HG03045 (cell line): ENCODE data around the gene HIGD2B.
"Not testable (repeated sequence)": the region's sequence is repeated elsewhere in the genome, so short reads cannot be mapped to it uniquely, and the experiment has no call there.

ENCODE experiments used
- ATAC-seq: cut with Tn5 transposase; IDR thresholded peaks from one replicate; pipeline ENCODE4 v1.9.1; 2021; ENCODE audit warnings: mild to moderate bottlenecking, moderate library complexity; ENCODE audit not compliant: unreplicated experiment

The HIGD2B gene

DNA sequence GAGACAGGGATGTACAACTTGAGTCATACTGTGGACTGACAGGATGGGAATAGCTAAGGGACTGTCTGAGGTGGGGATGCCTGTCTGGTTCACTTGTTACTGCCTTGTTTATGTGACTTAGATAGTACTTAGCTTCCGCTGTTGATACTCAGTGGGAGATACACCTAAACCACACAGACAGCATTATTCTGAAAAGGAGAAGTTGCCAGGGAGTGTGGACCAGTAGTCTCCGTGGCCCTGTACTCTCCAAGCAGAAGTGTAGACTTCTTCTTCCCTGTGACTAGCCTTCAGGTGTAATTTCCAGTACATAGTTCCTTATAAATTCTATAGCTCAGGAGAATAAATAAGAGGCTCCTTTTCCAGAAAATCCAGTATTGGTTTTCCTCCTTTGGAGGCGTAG is 5.1 kb downstream of the HIGD2B start:
- ATAC-seq: no peak

DNA sequence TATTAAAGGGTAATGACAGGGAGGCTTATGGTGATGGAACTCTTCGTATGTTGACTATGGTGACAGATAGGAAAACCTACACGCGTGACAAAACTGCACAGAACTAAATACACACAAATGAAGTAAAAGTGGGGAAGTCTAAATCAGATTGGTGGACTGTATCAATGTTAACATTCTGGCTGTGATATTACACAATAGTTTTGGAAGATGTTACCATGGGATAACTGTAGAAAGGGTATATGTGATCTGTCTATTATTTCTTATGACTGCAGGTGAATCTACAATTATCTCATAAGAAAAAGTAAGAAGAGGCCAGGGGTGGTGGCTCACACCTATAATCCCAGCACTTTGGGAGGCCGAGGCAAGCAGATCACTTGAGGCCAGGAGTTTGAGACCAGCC is 9.1 kb downstream of the HIGD2B start:
- no peak for ATAC-seq

DNA sequence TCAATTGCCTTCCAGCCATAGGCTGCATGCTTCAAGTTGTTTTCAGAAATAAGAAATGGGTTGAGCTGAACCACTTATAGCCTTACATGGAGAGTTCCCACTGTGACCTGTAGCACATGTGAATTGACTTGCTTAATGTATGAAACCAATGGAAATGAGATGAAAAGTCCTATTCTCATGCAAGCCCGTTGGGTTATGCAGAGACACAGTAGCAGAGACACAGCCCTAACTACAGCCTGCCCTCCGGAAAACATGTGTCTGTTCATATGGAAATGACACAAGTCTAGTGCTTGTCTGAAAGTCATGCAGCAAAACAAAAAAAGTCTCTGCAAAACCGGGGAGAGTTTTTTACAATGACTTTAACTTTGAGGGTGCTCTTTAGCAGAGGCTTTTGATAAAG is 14.5 kb downstream of the HIGD2B start:
- no peak for ATAC-seq

DNA sequence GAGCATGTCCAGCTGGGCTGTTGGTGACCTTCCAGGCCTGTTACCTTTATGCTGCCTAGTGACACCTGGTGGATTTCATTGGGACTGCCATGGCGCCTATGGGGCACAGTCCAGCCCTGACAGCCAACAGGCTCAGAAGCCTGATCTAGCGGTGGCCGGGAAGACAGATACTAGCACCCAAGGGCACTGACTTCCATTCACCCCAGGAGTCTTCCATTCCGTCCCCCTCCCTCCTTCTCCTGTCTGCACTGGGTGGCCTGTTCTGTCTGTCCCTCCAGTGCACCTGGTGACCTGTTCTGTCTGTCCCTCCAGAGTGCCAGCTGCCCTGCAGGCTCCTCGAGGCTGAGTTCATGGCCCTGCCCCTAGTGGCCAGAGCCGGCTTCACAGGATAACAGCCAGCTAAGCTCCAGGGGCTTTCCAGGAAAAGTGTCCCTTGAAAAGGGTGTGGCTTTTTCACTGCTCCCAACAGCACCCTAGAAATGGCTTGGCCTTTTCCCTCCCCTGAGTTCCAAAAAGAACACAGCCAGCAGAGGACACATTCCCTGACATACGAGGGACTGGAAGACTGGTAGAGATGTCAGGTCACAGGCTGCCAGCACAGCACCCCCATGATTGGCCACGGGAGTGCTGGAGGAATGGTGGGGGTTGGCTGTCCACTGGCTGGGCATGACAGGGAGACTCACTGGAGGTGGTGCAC is 15.2 kb downstream of the HIGD2B start:
- ATAC-seq: peak; percentile 73

DNA sequence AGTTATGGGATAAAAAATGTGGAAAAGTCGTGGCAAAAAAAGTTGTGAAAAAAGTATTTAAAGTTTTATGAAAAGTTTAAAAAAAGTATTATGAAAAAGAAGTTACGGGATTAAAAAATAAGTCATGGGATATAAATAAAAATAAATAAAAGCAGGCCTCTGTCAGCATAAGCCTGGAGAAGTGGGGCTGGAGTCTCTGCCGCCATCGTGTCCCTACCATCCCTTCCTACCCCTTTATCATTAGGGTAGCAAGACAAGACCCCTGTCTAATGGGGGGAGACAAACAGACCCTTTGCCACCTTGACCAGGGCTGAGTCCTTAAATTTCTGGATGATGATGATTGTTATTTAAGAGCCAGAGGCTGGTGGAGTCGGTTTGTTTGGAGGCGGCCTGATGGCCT is 16.2 kb downstream of the HIGD2B start:
- not testable (repeated sequence) for ATAC-seq

DNA sequence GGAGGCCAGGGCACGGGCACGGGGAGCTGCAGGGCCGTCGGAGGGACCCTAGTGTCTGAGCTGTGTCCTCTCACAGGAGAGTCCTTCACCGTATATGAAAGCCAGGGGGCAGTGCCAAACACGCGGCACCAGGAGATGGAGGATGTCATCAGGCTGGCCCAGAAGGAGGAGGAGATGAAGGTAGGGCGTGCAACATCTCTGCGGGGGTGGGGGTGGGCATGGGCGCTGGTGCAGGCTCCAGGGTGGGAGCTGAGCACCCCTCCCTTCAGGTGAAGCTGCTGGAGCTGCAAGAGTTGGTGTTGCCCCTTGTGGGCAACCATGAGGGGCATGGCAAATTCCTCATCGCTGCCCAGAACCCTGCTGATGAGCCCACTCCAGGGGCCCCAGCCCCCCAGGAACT is 20.3 kb downstream of the HIGD2B start:
- ATAC-seq: not testable (repeated sequence)

DNA sequence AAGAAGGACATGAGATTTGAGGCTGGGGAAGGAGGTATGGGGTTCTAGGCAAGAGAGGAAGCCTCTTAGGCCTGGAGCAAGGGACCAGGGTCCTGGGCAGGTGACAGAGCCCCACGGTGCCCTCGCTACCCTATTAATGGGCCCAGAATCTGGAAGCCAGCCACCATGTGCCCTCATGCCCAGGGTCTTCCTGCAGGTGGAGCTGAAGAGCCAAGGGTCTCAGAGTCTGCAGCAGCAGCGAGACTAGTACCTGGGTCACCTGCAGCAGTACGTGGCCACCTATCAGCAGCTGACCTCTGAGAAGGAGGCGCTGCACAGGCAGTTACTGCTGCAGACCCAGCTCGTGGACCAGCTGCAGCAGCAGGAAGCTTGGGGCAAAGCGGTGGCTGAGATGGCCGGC is 22.1 kb downstream of the HIGD2B start:
- not testable (repeated sequence) for ATAC-seq

DNA sequence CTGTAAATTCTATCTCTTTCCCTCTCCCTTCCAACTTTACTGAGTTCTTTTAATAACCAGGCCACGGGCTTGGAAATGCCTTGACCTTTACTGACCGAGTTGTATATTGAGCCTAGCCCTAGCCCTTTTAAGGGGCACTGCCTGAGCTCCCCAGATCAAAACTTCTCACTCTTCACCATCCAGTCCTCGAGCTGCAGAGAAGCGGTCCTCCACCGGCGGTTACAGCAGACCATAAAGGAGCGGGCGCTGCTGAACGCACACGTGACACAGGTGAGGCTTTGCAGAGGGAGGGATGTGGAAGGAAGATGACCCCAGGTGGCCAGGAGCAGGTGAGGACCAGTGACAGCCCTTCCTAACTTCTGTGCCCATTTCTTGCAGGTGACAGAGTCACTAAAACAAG is 24.9 kb downstream of the HIGD2B start:
- not testable (repeated sequence) for ATAC-seq

DNA sequence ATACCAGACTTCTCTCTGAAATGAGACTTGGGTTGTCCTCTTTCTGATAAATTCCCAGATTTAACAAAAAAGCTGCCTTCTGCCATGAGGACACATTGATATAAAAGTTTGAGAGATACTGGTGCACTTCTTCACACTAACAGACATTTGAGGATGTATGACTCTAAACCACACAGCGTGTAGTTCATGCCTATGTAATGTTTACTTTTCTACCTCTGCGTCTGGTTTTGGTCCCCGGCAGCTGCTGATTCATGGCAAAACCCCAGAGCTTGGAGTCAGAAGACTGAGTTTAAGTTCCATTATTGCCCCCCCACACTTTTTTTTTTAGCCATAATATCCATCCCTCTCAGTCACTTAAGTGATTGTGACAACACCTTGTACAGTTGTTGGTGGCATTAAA is 30.0 kb downstream of the HIGD2B start:
- not testable (repeated sequence) for ATAC-seq

DNA sequence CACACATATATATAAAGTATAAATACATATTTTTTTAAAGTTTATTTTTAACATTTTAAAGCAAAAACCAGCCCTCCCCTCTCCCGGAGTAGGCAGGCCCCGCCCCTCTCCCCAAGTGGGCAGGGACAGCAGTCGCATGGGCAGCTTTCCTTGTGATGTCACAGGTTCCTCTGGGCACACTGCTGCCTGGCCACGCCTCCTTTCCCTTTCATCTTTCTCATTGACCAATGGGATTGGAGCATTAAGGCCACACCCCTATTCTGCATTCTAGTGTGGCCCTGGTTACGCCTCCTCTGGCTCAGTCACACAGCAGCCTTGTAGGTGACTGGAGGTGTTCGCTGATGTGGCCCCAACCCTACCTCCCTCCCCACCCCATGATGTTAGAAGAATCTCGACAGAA is 31.6 kb downstream of the HIGD2B start, which contains the start of gene GOLGA6B:
TSS of gene GOLGA6B (plus strand) at position 301 of the 400 bp plus-strand sequence. CDS start at position 342, 41 bp downstream.
- ATAC-seq: not testable (repeated sequence)

DNA sequence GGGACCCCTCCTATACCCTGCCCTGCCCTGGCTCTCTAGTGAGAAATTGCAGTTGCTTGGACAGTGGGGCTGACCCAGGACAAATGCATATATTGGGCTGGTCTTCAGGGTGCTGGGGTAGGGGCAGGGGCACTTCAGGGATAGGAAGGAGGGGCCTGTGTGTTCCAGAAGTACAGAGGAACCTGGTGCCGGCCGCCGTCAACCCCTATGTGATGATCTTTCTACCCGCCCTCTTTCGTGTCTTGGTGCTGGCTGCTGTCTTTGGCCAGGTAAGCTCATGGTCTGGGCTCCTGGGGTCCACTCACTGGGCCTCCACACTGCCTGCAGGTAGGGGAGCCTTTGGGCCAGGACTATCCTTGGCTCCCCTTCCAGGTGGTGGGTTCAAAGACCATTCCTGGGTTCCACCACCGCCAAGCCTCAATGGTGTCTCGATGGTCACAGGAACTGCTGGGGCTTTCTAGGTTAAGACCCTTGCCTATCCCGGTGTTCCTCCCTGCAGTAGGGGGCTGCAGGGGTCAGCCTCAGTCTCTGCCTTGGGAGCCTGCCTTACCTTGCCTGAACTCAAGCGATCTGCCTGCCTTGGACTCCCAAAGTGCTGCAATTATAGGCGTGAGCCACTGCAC is 37.2 kb downstream of the HIGD2B start:
- ATAC-seq: not testable (repeated sequence)

DNA sequence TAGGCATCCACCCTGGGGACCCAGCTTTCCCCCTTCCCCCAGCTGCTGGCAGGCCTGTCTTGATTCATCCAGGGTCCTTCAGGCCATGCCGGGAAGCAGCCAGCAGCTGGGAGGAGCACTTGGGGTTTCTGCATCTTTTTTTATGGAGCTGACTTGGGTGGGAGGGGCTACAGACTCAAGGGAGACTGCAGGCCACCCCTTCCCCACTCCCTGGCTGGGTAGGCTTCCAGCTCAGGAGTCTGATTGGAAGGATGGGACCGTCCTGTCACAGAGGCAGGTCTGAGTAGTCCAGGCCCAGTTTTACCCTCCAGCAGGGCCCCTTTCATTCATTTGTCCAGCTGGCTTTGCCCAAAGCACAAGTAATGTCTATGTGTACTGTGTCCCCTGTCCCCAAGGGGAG is 43.7 kb downstream of the HIGD2B start:
- not testable (repeated sequence) for ATAC-seq

DNA sequence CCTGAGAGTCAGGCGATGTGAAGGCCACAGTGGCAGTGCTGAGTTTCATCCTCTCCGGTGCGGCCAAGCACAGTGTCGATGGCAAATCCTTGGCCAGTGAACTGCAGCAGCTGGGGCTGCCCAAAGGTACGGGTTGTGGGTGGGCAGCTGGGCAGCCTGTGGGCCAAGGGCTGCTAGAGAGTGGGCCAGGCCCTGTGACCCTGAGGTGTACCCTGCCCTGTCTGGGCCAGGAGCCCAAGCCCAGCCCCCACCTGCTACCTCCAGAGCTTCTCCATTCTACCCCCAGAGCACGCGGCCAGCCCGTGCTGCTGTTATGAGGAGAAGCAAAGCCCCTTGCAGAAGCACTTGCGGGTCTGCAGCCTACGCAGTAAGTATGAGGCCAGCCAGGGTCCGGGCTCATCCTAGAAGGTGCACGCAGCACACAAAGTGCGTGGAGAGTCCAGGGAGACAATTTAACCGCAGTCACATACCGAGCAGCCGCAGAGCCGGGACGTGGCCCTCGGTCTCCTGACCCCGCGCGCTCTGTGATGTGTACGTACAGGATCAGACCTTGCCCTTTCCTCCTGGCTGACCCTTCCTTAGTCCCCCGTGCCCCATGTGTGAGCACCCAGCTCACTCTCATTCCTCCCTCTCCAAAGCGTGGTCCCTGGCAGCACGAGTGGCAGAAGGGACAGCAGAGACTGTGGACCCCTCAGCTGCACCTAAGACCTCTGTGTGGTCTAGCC is 46.1 kb downstream of the HIGD2B start:
- ATAC-seq: not testable (repeated sequence)

DNA sequence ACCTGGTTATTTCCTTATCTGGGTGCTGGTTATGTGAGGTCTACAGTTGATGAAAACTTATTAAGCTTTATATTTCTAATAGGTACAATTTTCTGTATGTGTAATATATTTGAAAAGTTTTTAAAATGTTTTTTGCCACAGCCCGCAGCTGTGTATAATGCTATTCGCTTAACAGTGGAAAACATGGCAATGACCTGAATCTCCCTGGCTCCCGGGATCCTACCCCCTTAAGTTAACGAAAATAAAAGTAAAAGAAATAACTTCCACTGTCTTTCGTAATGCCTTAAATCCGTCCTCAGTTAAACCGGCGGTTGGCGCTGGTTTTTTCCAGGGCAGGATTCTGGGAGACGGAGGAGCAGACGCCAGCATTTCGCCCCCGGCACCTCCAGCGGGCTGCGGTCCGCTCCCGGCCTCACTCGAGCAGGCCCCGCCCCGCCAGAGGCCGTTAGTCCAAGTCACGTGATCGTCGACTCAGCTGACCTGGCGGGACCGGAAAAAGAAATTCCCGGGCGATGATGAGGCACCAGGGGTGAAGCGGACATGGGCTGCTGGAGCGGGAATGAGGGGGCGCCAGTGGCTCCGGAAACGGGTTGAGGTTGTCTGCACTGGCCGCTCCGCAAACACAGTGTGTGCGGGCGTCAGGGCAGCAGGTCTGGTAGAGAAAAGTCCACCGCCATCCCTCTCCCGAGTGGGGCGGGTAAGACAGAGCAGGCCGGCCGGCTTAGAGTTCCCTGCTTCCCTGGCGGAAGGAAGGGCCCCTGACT is 49.3 kb downstream of the HIGD2B start:
- not testable (repeated sequence) for ATAC-seq

DNA sequence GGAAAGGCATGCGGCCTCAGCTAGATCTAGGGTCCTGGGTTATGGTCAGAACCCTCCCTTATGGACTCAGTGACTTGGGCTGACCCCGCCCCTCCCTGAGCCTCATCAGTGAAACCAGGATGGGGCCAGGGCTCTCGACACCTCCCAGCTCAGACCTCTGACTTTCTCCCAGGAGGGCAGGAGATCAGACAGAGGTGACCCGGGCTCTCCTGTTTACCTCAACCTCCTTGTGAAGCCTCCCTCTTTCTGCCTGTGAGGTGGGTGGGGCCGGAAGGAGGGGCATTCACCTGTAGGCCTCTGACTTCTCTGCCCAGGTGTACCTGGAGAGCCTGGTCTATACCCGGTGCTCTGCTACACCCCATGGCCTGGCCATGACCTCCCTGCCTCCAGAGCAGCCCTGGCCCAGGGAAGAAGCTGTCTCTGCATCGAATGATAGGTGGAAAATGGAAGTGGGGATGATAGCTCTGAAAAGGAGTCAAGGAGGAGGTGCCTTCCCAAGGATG is 56.9 kb downstream of the HIGD2B start:
- not testable (repeated sequence) for ATAC-seq

DNA sequence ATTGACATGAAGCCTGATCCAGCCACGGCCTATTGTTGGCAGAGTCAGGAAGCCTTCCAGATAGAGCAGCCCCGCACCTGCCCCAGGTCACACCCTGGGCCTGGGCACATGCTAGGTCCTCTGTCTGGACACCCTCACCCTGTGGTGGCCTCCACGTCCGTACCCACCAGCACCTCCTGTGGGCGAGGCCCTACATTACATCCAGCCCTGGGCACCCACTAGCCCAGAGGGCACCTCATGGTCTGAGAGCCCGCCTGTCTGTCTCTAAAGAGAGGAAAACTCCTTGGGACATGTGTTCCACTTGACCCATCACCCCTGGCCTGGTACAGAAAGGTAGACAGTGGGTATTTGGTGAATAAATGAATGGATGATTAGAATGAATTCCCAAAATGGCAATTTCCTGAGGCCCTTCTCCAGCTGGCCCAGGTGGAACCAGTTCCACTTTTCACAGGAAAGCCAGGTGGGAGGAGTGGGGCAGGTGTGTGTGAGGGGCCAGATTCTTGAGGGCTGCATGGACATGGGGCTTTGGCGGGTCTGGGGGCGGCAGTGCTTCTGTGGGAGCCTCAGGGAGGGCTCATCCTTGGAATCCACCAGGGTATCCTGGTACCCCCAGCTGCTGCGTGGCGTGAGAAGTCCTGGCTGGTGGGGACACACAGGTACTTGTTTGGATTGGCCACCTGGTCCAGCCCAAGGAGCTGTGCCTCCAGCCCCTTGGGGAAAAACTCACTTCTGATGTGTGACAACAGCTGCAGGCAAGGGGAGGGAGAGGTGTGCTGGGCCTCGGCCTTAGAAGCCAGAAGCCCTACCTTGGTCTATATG is 57.5 kb downstream of the HIGD2B start:
- not testable (repeated sequence) for ATAC-seq

DNA sequence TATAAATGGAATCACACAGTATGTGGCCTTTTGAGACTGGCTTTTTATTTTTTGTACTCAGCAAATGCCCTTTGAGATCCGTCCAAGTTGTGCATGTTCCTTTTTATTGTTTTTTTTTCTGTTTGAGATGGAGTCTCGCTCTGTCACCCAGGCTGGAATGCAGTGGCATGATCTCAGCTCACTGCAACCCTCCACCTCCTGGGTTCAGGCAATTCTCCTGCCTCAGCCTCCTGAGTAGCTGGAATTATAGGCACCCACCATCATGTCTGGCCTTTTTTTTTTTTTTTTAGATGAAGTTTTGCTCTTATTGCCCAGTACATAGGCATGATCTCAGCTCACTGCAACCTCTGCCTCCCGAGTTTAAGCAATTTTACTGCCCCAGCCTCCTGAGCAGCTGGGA is 59.8 kb downstream of the HIGD2B start:
- ATAC-seq: not testable (repeated sequence)
